ENCODE measurements around the gene AQP10.
A peak's percentile ranks its signal among the peaks of the same experiment; 100 is the strongest.
"Not testable (repeated sequence)": the region's sequence is repeated elsewhere in the genome, so short reads cannot be mapped to it uniquely, and the experiment has no call there.

AQP10 gene

DNA sequence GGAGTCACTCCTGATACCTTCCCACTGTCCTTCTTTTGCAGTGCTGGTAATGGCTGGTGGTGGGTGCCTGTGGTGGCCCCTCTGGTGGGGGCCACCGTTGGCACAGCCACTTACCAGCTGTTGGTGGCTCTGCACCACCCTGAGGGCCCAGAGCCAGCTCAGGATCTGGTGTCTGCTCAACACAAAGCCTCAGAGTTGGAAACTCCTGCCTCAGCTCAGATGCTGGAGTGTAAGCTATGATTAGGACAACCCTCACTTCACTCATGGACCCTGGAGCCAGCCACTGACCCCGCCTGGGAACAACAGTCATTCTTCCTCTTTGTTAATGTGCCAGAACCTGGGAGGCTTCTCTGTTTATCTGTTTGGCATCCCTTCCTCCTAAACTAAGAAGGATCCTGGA is 3.3 kb downstream of the AQP10 start:
- no peak for DNase-seq (ENCODE audit: low spot score)

DNA sequence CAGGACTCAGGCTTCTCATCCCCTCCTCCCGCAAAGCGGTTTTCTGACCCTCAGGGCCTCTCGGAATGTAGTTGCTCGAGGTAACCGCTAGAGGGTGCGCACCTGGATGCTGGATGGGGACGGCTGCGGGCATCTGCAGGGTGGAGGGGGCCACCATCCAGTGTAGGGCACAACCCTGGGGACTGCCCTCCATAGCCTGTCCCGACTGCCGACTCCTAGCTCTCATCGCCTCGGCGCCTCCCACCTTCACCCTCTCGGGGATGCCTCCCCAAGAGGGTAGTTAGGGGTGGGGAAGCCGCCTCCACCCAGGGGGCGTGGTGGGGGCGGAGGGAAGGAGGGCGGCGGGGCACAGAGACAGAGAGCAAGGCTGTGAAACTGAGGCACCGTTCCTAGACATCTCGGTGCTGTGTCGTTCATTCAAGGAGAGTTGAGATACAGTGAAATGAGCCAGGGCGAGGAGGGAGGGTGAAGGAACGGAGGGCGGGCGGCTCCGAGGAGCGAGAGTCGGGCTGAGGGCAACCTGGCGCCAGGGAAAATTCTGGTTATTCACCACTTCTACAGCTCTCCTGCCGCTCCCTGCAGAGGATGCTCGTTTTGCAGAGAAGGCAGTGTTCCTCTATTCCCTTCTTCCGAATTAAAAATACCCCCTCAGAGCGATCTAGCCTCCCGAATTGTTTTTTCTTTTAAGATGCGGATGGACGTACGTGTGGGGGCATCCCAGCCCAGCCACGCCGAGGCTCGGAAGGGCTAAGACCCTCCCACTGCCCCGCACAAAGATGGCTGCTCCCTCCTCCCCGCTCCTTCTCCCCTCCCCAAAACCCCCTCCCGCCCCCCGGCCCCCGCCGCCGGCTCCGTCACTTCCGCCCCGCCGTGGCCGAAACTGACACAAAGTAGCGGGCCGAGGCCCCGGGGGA is 4.0 kb downstream of the AQP10 start, which contains the start of gene ATP8B2:
ATP8B2 (plus strand) TSS at position 857 of the 914 bp plus-strand sequence. CDS start 2,617 bp downstream, outside the sequence.
- peak; percentile 80 for DNase-seq (ENCODE audit: low spot score)

DNA sequence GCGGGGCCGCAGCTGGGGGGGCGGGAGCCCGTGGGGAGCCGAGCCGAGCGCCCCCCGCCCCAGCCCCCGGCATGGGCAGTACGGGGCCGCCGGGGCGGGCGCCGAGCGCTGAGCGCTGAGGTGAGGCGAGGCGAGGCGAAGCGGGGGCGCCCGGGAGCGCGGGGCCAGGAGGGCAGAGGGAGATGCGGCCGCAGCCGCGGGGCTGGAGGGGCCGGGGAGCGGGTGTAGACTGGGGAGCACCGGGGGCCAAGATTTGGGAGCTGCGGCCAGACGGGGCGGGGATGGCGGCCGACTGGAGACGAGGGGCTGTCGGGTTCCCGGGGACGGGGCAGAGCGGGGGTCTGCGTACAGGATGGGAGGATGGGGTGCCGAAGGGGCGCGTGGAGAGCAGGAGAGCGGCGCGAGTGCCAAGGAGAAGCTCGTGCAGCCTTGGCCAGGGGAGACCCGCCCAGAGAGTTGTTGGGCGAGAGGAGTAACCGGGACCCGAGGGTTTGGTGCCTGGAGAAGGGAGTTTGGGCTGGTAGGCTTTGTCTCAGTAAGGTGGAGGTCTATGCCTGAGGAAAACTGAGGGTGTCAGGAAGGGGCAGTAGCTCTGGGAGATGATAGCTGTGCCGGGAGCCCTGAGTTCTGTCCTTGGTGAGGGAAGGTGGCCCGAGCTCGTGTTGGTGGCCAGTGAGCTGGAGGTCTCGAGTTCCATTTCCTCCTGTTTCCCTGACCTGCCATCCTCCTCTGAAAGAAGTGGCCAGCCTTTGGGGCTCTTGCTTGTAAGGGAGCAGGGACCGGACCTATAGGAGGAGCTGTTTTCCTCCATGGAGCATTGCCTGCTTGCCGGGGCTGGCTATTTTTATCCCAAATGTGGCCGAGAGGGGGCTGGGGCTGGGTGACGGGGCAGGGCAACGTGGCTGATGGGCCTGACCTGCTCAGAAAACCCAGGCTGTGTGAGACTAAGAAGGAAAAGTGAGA is 5.0 kb downstream of the AQP10 start:
- DNase-seq (ENCODE audit: low spot score): peak; percentile 48

DNA sequence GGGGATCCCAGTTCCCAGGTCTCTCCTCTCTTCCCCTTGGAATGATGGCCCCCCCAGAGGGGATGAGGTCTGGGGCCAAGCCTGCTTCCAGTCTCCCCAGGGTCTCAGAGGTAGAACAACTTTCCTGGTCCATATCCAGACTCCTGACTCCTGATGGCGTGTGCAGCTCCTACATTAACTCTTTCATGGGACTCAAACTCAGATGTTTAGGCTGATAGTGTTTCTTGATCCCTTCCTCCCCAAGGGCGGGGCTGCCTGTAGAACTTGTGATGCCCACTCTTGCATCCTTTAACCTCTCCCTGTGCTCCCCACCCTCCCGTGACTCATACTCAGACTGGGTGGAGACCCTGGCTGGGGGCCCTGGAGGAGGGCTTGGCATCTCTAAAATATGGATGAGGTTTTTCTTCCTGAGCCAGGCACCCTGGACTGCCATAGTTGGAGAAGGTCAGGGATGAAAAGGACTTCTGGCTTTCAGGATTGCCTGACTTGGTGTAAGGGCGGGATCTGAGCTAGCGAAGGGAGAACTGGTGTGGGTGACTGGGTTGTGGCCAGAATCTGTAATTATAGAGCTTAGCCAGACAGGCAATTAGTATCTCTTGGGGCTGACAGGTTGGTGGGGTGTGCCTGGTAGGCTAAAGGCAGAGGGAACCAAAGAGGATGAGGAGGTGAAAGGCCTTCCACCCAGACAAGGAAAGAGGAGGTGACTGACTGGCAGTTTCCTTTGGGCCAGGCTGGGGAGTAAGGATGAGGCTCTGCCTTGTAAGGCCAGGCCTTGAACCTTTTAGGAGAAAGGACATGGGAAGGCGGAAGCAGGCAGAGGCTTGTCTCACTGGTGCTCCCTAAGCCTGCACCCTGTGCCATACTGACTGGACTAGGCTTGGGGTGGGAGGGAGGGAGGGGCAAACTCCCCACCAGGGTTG is 5.9 kb downstream of the AQP10 start:
- peak; percentile 67 for DNase-seq (ENCODE audit: low spot score)

DNA sequence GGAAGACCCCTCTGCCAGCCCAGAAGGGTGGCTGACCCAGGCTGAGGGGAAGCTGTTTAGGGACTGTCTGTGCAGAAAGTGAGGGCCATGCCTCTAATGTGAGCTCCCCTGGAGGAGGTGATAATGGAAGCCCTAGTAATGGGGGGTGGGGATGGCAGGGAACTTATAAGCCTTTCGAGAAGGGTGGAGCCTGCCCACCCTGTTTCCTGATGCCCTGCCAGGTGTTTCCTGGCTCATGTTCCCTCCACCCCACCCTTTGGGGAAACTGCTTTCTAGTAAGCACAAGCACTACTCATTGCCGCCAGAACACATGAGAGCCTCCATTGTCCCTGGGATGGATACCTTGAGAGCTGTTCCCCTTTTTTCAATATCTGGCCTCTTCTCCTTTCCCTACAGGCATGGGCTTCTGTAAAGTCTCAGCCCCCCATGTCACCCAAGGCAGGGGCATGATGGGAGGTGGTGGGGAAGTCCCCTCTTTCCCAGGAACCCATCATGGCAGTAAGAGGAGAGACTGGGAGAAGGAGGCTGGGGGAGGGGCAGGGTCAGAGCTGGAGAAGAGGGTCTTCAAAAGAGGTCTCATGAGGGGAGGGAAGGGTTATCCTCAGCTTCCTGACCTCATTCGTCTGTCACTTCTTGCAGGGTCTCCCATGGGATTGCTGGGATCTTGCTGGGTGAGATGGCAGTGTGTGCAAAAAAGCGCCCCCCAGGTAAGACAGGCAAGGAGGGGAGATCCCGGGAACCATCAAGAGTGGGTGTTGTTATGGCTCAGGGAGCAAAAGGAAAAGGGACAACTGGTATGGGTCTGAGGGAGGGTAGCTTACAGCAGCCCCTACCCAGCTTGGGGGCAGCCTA is 6.8 kb downstream of the AQP10 start:
- DNase-seq (ENCODE audit: low spot score): no peak

DNA sequence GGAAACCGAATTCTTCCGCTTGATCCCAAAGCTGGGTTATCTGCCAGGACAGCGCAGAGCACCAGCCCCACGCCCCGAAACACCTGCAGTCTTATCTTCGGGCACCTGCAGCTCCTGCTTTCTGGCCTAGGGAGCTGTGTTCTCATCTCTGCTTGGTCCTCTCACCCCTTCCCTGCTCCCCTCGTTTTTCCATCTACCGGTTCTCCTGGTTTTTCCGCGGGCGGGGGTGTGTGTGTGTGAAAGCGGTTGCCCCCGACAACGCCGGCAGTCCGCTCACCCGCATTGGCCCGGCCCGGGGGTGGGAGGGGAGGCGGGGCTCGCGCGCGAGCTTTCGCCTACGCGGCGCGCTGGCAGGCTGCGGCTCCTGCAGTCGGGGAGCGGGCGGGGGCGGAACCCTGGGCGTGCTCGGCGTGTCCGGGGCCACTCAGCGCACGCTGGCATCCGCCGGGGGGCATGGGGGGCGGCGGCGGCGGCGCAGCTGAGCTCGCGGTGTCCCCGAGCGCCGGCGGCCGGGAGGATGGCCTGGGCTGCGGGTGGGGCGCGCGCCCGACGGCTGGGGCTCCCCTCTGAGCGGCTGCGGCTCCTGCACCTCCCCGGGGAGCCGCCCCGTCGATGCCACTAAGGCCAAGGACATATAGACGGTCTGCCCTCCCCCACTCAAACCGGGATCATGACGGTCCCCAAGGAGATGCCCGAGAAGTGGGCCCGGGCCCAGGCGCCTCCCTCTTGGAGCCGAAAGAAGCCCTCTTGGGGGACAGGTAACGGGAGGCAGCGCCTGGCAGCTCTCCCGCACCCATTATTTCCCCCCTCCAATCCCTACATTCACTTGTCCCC is 7.6 kb downstream of the AQP10 start:
- peak; percentile 75 for DNase-seq (ENCODE audit: low spot score)

DNA sequence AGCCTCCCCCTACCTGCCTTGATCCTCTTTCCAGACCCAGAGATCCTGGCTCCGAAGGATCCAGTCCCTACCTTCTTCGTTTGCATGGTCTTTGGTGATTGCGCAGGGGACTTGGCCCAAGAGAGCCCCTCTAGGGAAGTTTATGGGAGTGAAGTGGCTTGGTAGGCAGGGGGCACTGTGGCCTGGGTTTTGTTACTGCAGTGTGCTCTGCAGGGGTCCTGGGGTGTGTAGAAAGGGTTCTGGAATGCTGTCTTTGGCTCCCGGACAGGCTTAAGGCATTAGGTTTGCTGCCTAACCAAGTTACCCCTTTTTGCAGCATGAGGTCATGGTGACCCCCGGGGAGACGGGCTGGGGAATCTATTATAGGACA is 8.2 kb downstream of the AQP10 start:
- DNase-seq (ENCODE audit: low spot score): no peak

DNA sequence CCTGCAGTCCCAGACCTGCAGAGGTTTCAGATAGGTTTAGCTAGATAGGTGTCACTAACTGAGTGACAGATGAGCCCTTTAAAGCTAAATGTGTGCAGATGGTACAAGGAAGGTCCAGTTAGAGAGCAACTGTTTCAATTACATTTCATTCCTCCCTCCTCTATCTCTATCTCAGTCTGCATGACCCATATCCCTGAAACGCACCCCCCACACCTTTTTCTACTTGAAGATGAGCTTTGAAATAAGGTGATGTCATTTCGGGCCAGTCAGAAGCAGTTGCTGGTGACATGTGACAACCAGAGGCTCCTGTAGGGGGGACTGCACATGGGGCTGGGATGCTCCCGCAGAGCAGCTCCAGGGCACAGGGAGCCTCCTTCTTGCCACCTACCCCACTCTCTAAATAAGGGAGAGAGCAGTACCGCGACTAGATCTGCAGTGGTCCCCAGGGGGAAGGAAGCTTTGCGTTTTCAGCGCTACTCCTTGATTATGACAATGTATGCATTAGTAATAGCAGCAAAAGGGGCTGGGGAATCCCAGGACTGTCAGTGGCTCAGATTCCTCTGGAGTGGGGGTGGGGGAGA is 8.7 kb downstream of the AQP10 start:
- DNase-seq (ENCODE audit: low spot score): no peak

DNA sequence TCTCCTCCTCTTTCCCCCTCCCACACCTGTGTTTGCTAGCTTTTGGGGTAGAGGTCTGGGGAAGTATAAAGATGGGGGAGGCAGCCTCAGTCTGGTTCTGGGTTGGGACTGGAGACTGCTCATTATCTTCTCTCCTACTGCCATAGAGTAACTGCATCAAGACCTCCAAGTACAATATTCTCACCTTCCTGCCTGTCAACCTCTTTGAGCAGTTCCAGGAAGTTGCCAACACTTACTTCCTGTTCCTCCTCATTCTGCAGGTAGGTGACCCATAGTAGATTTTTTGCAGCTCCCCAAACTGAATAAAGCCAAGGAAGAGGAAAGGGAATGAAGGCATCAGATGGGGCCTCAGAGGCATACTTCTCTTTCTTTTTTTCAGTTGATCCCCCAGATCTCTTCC is 9.8 kb downstream of the AQP10 start:
- no peak for DNase-seq (ENCODE audit: low spot score)

DNA sequence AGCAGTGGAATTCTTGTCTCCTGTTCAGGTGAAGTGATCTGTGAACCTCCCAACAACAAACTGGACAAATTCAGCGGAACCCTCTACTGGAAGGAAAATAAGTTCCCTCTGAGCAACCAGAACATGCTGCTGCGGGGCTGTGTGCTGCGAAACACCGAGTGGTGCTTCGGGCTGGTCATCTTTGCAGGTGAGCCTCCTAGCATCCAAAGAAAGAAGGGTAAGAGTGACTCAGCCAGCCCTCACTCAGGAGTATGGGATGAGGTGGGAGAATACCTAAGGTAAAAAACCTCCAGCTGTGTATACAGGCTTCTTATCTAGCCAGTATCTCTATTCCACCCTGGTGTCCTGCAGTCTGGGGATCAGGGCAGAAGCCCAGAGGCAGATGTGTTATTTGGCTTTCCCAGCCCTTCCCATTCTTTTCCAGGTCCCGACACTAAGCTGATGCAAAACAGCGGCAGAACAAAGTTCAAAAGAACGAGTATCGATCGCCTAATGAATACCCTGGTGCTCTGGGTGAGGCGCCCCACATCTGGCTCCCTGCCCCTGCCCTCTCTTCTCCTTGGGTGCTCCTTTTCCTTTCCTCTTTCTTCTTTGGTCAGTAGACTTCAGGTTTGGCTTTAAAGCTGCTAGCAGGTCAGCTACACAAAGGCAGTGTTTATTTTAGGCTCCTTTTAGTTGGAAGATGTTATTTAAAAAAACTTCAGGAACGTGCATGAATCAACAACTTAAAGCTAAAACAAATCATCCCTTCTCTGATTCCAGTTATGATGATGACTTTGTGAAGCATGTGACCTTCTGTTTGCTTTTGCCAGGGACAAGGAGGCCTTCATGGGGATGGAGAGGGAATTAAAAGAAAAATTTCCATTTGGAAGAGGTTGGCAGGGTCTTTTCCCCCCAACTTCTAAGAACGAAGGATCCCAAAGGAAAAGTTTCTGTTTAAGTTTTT is 13.5 kb downstream of the AQP10 start:
- no peak for DNase-seq (ENCODE audit: low spot score)

DNA sequence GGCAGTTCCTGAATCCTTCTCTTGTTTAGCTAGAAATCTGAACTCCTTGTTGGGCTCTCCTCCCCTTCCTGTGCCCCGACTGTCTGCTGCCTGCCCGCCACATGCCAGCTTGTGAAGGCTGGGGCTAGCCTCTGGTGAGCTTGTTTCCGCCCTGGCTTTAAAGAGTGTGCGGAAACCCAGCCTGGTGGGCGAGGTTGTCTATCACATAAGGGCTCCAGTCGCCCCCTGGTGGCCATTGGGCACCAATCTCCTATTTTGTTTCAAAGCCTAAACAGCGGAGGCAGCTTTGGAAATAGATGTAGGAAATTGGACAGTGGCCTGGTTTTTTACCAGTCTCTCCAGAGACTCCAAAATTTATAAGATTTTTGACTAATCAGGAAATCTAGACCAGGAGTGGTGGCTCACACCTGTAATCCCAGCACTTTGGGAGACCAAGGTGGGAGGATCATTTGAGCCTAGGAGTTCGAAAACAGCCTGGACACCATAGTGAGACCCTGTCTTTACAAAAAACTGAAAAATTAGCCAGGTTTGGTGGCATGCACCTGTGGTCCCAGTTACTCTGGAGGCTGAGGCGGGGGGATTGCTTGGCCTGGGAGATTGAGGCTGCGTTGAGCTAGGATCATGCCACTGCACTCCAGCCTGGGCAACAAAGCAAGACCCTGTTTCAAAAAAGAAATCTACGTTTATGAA is 14.3 kb downstream of the AQP10 start:
- DNase-seq (ENCODE audit: low spot score): peak; percentile 88

DNA sequence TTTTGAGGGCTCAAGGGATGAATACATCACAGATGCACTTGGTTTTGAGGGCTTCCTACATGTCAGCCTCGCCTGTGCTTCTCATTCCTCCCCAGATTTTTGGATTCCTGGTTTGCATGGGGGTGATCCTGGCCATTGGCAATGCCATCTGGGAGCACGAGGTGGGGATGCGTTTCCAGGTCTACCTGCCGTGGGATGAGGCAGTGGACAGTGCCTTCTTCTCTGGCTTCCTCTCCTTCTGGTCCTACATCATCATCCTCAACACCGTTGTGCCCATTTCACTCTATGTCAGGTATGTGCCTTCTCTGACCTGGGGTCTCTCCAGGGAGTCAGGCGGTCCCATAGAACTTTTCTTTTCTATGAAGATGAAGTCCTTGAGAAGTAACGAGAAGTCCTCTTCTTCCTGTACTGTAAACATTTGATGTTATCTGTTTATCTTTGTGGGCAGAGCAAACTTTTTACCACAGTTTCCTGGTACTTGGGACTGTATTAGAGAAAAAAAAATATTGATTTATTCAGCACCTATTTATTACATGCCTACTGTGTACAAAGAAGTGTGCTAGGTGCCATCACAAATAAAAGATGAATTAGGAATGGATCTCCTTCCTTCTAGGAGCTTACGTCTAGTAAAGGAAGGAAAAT is 16.5 kb downstream of the AQP10 start:
- no peak for DNase-seq (ENCODE audit: low spot score)

DNA sequence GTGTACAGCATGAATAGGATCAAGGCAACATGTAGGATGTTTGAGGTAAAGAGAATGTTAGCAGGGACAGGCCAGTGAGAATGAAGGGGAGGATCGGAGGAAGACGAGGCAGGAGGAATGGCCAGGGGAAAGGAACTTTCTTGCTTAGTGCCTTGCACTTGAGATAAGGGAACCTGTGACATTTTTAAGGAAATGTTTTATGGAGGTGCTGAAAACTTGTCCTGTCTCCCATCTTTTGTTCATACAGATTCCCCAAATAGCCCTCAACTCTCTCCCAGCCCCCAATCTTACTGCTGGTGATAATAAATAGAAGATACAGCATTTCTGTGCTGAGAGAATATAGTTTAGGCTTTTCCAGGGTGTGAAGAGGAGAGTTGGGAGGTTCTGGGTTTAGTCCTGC is 18.0 kb downstream of the AQP10 start:
- DNase-seq (ENCODE audit: low spot score): no peak

DNA sequence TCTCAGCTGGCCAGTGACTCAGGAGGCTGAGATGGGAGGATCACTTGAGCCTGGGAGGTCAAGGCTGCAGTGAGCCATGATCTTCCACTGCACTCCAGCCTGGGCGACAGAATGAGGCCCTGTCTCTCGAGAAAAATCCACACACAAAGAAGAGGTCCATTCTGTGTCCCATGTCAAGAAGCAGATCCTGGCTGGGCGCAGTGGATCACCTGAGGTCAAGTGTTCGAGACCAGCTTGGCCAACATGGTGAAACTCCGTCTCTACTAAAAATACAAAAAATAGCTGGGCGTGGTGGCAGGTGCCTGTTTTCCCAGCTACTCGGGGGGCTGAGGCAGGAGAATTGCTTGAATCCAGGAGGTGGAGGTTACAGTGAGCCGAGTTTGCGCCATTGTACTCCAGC is 20.5 kb downstream of the AQP10 start:
- not testable (repeated sequence) for DNase-seq (ENCODE audit: low spot score)

DNA sequence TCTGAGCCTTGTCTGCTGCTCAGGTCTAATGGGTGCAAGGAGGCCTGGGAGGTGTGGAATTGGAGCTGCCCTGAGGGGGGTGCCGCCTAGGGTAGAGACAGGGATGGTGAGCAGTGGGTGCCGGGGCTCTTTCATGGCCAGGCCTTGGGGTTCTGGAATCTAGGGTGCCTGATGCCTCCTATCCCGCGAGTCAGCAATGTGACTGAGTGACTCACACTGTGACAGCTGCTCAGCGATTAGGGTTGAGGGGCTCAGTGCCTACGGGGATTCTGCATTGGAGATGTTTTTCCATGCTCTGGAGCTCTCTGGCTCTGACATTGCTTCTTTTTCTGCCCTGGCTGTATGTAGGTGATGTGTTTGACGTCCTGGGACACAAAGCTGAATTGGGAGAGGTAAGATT is 21.2 kb downstream of the AQP10 start:
- no peak for DNase-seq (ENCODE audit: low spot score)

DNA sequence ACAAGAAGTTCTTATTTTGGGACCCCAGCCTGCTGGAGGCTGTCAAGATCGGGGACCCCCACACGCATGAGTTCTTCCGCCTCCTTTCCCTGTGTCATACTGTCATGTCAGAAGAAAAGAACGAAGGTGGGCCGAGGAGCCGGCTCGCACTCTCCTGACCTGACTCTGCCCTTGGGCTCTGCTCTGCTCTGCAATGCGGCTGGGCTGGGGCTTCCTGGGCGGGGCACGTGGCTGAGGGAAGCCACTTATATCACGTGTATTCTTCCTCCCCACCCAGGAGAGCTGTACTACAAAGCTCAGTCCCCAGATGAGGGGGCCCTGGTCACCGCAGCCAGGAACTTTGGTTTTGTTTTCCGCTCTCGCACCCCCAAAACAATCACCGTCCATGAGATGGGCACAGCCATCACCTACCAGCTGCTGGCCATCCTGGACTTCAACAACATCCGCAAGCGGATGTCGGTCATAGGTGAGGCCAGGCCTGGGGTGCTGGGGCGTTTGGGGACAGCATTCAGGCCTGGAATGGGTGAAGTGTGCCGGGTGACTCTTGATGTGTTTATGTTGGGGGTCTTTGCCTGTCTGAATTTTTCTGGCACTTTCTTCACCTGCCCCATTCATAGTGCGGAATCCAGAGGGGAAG is 22.1 kb downstream of the AQP10 start:
- DNase-seq (ENCODE audit: low spot score): no peak
